GM12892 (cell line): ENCODE data around the gene MKRN1.

Experiments used
- POLR2A ChIP-seq: IDR thresholded peaks from 2 replicates; pipeline ENCODE4 v1.6.1; 2011; ENCODE audit warnings: low read depth, low read length, control low read depth
- TAF1 ChIP-seq: IDR thresholded peaks from 2 replicates; pipeline ENCODE4 v1.6.1; 2011; ENCODE audit warnings: low read depth, mild to moderate bottlenecking, control low read depth, low read length, borderline replicate concordance

GRCh38 chr7:140497241-140497769, 18.0 kb upstream of the MKRN1 start:
- no peak for TF ChIP-seq POLR2A
- TF ChIP-seq TAF1, result no peak
